Uterus (tissue), 4 donors: Measurements from ENCODE around the gene CXXC5. TPM values are rescaled to one million over a fixed set of nuclear protein-coding genes. Genes with fewer than 3 reads are reported as not detected.

Source experiments
- DNase-seq, 2 donors: peaks; one replicate each; pipeline ENCODE4 v3.0.0-alpha.2; 2019 to 2020
- H3K27ac ChIP-seq, 2 donors: fragments of 200-600 bp; sonication (generic); 1 replicate in 1 of 2; 2 replicates in 1 of 2; pipeline ENCODE4 v1.5.1; 2016 to 2018
- H3K27me3 ChIP-seq, 2 donors: fragments of 200-600 bp; sonication (generic); one replicate each; pipeline ENCODE4 v1.5.1; 2018 to 2019; ENCODE audit warnings: control low read depth in 1 of 2
- H3K36me3 ChIP-seq, 2 donors: fragments of 200-600 bp; sonication (generic); one replicate each; pipeline ENCODE4 v1.5.1; 2019; ENCODE audit warnings: control low read depth in 1 of 2
- H3K4me1 ChIP-seq, 2 donors: fragments of 200-600 bp; sonication (generic); one replicate each; pipeline ENCODE4 v1.5.1; 2018 to 2019; ENCODE audit warnings: control low read depth in 1 of 2
- H3K4me3 ChIP-seq, 2 donors: fragments of 200-600 bp; sonication (generic); 1 replicate in 1 of 2; 2 replicates in 1 of 2; pipeline ENCODE4 v1.5.1; 2018 to 2019; ENCODE audit warnings: mild to moderate bottlenecking in 1 of 2
- H3K9me3 ChIP-seq, 2 donors: fragments of 200-600 bp; sonication (generic); one replicate each; pipeline ENCODE4 v1.5.1; 2019; ENCODE audit warnings: control low read depth in 1 of 2
- CTCF ChIP-seq, 4 experiments: fragments of 200-600 bp in 2 of 4; fragments of 450-650 bp in 2 of 4; sonication (generic) in 2 of 4; IDR thresholded peaks; one replicate each; pipeline ENCODE4 v1.5.1; 2016 to 2019; ENCODE audit warnings: antibody characterized with exemption in 4 of 4, mild to moderate bottlenecking in 2 of 4, moderate library complexity in 1 of 4
- POLR2A ChIP-seq, 2 donors: fragments of 450-650 bp; IDR thresholded peaks; one replicate each; pipeline ENCODE4 v1.6.1; 2016; ENCODE audit warnings: antibody characterized with exemption in 2 of 2, mild to moderate bottlenecking in 1 of 2, moderate library complexity in 1 of 2
- intact Hi-C: fragments of 100-400 bp; cut with DNase I; formaldehyde crosslinking; loops from one replicate; pipeline ENCODE4 v1.15.1; 2023; ENCODE audit warnings: low total_unique reads
- total RNA-seq, 4 donors: library from RNA; depleted of rRNA in 3 of 4; stranded (reverse); fragments of >200 nt in 3 of 4; gene quantifications; one replicate each; pipeline versions ENCODE4 v1.1.0 to v1.2.4, GENCODE V29; 2014 to 2023
- donor health status: DM: yes; HTN: yes; CAD: no.

The CXXC5 gene
- total RNA-seq, 4 donors from 2014 or later, result 3.3 to 51.3 (median 35.0) TPM

- DNase-seq, result no peak
- H3K4me3 ChIP-seq, result no peak overlapping the region
- intact Hi-C loops, result no loop called here
- no peaks in the 10 kb centered on the region for H3K27me3 ChIP-seq
- H3K4me1 ChIP-seq, result no peaks in the 10 kb centered on the region
- H3K9me3 ChIP-seq, result no peaks in the 10 kb centered on the region
- no peaks in the 10 kb centered on the region for H3K36me3 ChIP-seq
- TF ChIP-seq CTCF (IDR thresholded peaks at IDR 0.05) (no peak), POLR2A (IDR thresholded peaks at IDR 0.05) (no peak)
- H3K27ac ChIP-seq, result peak overlapping the region in 1 of 2 donors; percentile 12
Observed at GRCh38 chr5:139642213-139642612, 5.9 kb upstream of the CXXC5 start.

- no peaks in the 10 kb centered on the region for H3K4me1 ChIP-seq
- no peaks in the 10 kb centered on the region for H3K9me3 ChIP-seq
- intact Hi-C loops, result no loop called here
- no peak for DNase-seq
- H3K36me3 ChIP-seq, result no peaks in the 10 kb centered on the region
- H3K27ac ChIP-seq, result no peak overlapping the region
- TF ChIP-seq POLR2A (IDR thresholded peaks at IDR 0.05) (no peak), CTCF (IDR thresholded peaks at IDR 0.05) (no peak)
- no peak overlapping the region for H3K4me3 ChIP-seq
- no peaks in the 10 kb centered on the region for H3K27me3 ChIP-seq
Observed at GRCh38 chr5:139642891-139643871, 5.0 kb upstream of the CXXC5 start.

GRCh38 chr5:139644001-139644456, 4.1 kb upstream of the CXXC5 start:
- no peak for DNase-seq
- intact Hi-C loops, result no loop called here
- H3K36me3 ChIP-seq, result no peaks in the 10 kb centered on the region
- H3K9me3 ChIP-seq, result no peaks in the 10 kb centered on the region
- H3K27ac ChIP-seq, result no peak overlapping the region
- no peak overlapping the region for H3K4me3 ChIP-seq
- H3K27me3 ChIP-seq, result no peaks in the 10 kb centered on the region
- H3K4me1 ChIP-seq, result no peaks in the 10 kb centered on the region
- TF ChIP-seq POLR2A (IDR thresholded peaks at IDR 0.05) (no peak), CTCF (IDR thresholded peaks at IDR 0.05) (no peak)

GRCh38 chr5:139644646-139645429, 3.3 kb upstream of the CXXC5 start:
- intact Hi-C loops, result no loop called here
- Histone ChIP-seq H3K4me1 (peaks cover 0 to 3% of the 10 kb centered on the region in 2 donors), H3K4me3 (no peak overlapping the region), H3K9me3 (no peaks in the 10 kb centered on the region), H3K27ac (no peak overlapping the region), H3K36me3 (no peaks in the 10 kb centered on the region), H3K27me3 (no peaks in the 10 kb centered on the region)
- no peak for TF ChIP-seq POLR2A (IDR thresholded peaks at IDR 0.05)
- no peak for TF ChIP-seq CTCF (IDR thresholded peaks at IDR 0.05)
- DNase-seq, result no peak
